Measurements from ENCODE around the gene ULK1. TPM values are rescaled to one million over a fixed set of nuclear protein-coding genes. Genes with fewer than 3 reads are reported as not detected.
A peak's percentile ranks its signal among the peaks of the same experiment; 100 is the strongest.
"Not testable (repeated sequence)": the region's sequence is repeated elsewhere in the genome, so short reads cannot be mapped to it uniquely, and the experiment has no call there.

The ULK1 gene
- total RNA-seq, 2 experiments from 2014 or later, result 13.3 to 15.5 TPM

DNA sequence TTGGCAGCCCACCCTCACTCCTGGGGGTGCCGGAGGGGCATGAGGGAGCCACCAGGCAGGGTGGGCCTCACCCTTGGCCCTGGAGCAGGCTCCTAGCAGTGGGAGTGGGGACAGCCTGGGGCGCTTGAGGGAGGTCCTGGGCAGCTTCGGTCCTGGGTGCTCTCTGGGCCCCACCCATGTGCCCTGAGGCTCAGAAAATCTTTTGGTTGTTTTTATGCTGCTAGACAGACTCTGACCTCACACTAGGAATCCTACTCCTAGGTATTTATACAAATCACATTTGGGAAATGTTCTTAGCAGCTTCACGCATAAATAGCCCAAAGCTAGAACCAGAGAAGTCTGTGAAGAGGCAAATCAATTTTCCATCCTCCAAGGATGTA is 10.9 kb upstream of the ULK1 start:
- POLR2A ChIA-PET, result interaction anchor here (0.6 kb wide), 1 partner anchor 51 kb away, joined by 4 read pairs; no protein-coding TSS in a partner anchor
- peaks cover 6% of the 10 kb centered on the region for H3K9me3 Mint-ChIP-seq
- H3K36me3 Mint-ChIP-seq (ENCODE audit: low read depth), result no peaks in the 10 kb centered on the region
- H3K27ac Mint-ChIP-seq, result no peak overlapping the region
- no peaks in the 10 kb centered on the region for H3K4me1 Mint-ChIP-seq (ENCODE audit: low read depth)
- intact Hi-C loops (cut with micrococcal nuclease), result no loop called here
- CTCF ChIA-PET, result no interaction called here
- TF ChIP-seq, protein P1, sequence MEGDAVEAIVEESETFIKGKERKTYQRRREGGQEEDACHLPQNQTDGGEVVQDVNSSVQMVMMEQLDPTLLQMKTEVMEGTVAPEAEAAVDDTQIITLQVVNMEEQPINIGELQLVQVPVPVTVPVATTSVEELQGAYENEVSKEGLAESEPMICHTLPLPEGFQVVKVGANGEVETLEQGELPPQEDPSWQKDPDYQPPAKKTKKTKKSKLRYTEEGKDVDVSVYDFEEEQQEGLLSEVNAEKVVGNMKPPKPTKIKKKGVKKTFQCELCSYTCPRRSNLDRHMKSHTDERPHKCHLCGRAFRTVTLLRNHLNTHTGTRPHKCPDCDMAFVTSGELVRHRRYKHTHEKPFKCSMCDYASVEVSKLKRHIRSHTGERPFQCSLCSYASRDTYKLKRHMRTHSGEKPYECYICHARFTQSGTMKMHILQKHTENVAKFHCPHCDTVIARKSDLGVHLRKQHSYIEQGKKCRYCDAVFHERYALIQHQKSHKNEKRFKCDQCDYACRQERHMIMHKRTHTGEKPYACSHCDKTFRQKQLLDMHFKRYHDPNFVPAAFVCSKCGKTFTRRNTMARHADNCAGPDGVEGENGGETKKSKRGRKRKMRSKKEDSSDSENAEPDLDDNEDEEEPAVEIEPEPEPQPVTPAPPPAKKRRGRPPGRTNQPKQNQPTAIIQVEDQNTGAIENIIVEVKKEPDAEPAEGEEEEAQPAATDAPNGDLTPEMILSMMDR (IDR thresholded peaks at IDR 0.05), result no peak
- H3K4me3 Mint-ChIP-seq, result no peak overlapping the region
- H3K27me3 Mint-ChIP-seq, result no peaks in the 10 kb centered on the region
- no peak for ATAC-seq
- no peak for DNase-seq

GRCh38 chr12:131885076-131885475 is 9.3 kb upstream of the ULK1 start:
- H3K27me3 Mint-ChIP-seq; H3K27ac Mint-ChIP-seq; H3K4me3 Mint-ChIP-seq; intact Hi-C loops (cut with micrococcal nuclease); H3K36me3 Mint-ChIP-seq (ENCODE audit: low read depth); H3K4me1 Mint-ChIP-seq (ENCODE audit: low read depth); ATAC-seq; CTCF ChIA-PET; POLR2A ChIA-PET; H3K9me3 Mint-ChIP-seq; DNase-seq: not testable (repeated sequence)

DNA sequence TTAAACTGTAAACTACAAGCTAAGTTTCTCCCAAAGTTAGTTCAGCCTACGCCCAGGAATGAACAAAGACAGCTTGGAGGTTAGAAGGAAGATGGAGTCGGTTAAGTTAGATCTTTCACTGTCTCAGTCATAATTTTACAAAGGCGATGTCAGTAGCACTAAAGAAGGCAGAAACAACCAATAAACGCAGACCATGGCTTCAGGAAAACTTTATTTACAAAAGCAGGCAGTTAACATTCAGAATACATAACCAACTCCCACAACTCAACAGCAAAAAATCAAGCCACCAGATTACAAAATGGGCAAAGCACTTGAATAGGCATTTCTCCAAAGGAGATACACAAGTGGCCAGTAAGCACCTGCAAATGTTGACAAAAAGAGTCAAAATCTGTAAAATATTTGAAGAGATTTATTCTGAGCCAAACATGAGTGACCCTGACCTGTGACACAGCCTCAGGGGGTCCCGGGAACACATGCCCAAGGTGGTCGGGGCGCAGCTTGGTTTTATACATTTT is 8.8 kb upstream of the ULK1 start:
- DNase-seq (no peak), ATAC-seq (no peak)
- intact Hi-C loops (cut with micrococcal nuclease), result no loop called here
- Mint-ChIP-seq H3K27ac (no peak overlapping the region), H3K9me3 (peaks cover 6% of the 10 kb centered on the region), H3K4me3 (no peak overlapping the region), H3K27me3 (no peaks in the 10 kb centered on the region), H3K4me1 (ENCODE audit: low read depth) (no peaks in the 10 kb centered on the region), H3K36me3 (ENCODE audit: low read depth) (no peaks in the 10 kb centered on the region)
- ChIA-PET CTCF (no interaction called here), POLR2A (interaction anchor here (1.0 kb wide), 1 partner anchor 256 kb away, joined by 5 read pairs; no protein-coding TSS in a partner anchor)
- TF ChIP-seq, protein P1 (IDR thresholded peaks at IDR 0.05), result no peak

DNA sequence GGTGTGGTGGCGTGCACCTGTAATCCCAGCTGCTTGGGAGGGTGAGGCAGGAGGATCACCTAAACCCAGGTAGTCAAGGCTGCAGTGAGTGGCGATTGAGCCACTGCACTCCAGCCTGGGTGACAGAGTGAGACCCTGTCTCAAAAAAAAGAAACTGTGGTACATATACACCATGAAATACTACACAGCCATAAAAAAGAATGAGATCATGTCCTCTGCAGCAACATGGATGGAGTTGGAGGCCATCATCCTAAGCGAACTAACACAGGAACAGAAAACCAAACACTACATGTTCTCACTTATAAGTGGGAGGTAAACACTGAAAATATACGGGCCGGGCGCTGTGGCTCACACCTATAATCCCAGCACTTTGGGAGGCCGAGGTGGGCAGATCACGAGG is 2.7 kb upstream of the ULK1 start:
- DNase-seq; intact Hi-C loops (cut with micrococcal nuclease); H3K27me3 Mint-ChIP-seq; H3K9me3 Mint-ChIP-seq; ATAC-seq; CTCF ChIA-PET; POLR2A ChIA-PET; H3K27ac Mint-ChIP-seq; H3K4me3 Mint-ChIP-seq; H3K4me1 Mint-ChIP-seq (ENCODE audit: low read depth); H3K36me3 Mint-ChIP-seq (ENCODE audit: low read depth): not testable (repeated sequence)

- no peak for DNase-seq
- POLR2A ChIA-PET, result no interaction called here
- intact Hi-C loops (cut with micrococcal nuclease), result no loop called here
- Mint-ChIP-seq H3K4me1 (ENCODE audit: low read depth) (peaks cover 9% of the 10 kb centered on the region), H3K27ac (no peak overlapping the region), H3K9me3 (no peaks in the 10 kb centered on the region), H3K36me3 (ENCODE audit: low read depth) (no peaks in the 10 kb centered on the region), H3K27me3 (no peaks in the 10 kb centered on the region), H3K4me3 (peak overlapping the region; percentile 35)
- ATAC-seq, result no peak
- TF ChIP-seq, protein P1 (IDR thresholded peaks at IDR 0.05), result no peak
- CTCF ChIA-PET, result no interaction called here
These were observed 1.5 kb upstream of the ULK1 start for GRCh38 chr12:131892711-131893604.

- ATAC-seq (no peak), DNase-seq (no peak)
- Mint-ChIP-seq H3K9me3 (no peaks in the 10 kb centered on the region), H3K27me3 (no peaks in the 10 kb centered on the region), H3K4me1 (ENCODE audit: low read depth) (peaks cover 9% of the 10 kb centered on the region), H3K36me3 (ENCODE audit: low read depth) (no peaks in the 10 kb centered on the region), H3K27ac (no peak overlapping the region), H3K4me3 (peak overlapping the region; percentile 35)
- POLR2A ChIA-PET, result no interaction called here
- intact Hi-C loops (cut with micrococcal nuclease), result no loop called here
- TF ChIP-seq, protein P1 (IDR thresholded peaks at IDR 0.05), result no peak
- CTCF ChIA-PET, result no interaction called here
These were observed 663 bp upstream of the ULK1 start for GRCh38 chr12:131893605-131894312.

All from activated CD8-positive, alpha-beta T cell treated with anti-CD3 and anti-CD28 coated beads for 36 hours (primary cell).